H1 (cell line): ENCODE data around the gene AAMDC. TPM values are rescaled to one million over a fixed set of nuclear protein-coding genes. Genes with fewer than 3 reads are reported as not detected.

Experiments
- CTCF ChIA-PET: fragments of 300-600 bp; sonication (Branson Sonifier 250); formaldehyde crosslinking; loops from one replicate; lab custom pipeline; 2021; ENCODE audit not compliant: partially characterized antibody; lab: Charles Lee
- POLR2A ChIA-PET: fragments of 300-600 bp; sonication (Branson Sonifier 250); formaldehyde crosslinking; loops from one replicate; lab custom pipeline; 2021; ENCODE audit warnings: inconsistent platforms; ENCODE audit not compliant: partially characterized antibody; lab: Charles Lee
- DNase-seq, 2 experiments: peaks; one replicate each; pipeline versions ENCODE4 v3.0.0 to v3.0.0-alpha.2; 2010 to 2022; ENCODE audit warnings: low spot score in 2 of 2, low read depth in 1 of 2, mixed read lengths in 1 of 2
- FAIRE-seq: peaks from 2 replicates; lab custom pipeline; 2011; peaks lifted over from hg19 to GRCh38; lab: Jason Lieb, UNC
- H2AFZ ChIP-seq: 2 replicates; pipeline ENCODE4 v1.8.1; 2012; ENCODE audit warnings: low read length, inconsistent platforms
- H2AK5ac ChIP-seq: 2 replicates; pipeline ENCODE4 v1.6.1; 2013; ENCODE audit warnings: low read depth, low read length
- H2BK120ac ChIP-seq: replicated peaks from 2 replicates; pipeline ENCODE3; 2013; ENCODE audit warnings: low read depth, low read length, inconsistent platforms
- H2BK12ac ChIP-seq: 2 replicates; pipeline ENCODE4 v1.6.1; 2013; ENCODE audit warnings: low read depth, low read length
- H2BK15ac ChIP-seq: 2 replicates; pipeline ENCODE4 v1.6.1; 2013; ENCODE audit warnings: low read length
- H2BK20ac ChIP-seq: 2 replicates; pipeline ENCODE4 v1.6.1; 2013; ENCODE audit warnings: low read length
- H2BK5ac ChIP-seq: 2 replicates; pipeline ENCODE4 v1.6.1; 2013; ENCODE audit warnings: low read depth, low read length
- H3K14ac ChIP-seq: 2 replicates; pipeline ENCODE4 v1.6.1; 2013; ENCODE audit warnings: inconsistent platforms; ENCODE audit not compliant: insufficient read length
- H3K18ac ChIP-seq: 2 replicates; pipeline ENCODE4 v1.6.1; 2013; ENCODE audit warnings: low read length; ENCODE audit errors: extremely low read depth
- H3K23ac ChIP-seq: 2 replicates; pipeline ENCODE4 v1.6.1; 2013; ENCODE audit warnings: inconsistent platforms; ENCODE audit not compliant: insufficient read length
- H3K23me2 ChIP-seq: 2 replicates; pipeline ENCODE4 v1.6.1; 2013; ENCODE audit warnings: low read depth, low read length
- H3K27ac ChIP-seq: 2 replicates; pipeline ENCODE4 v1.6.1; 2011; ENCODE audit warnings: low read depth, low read length, inconsistent platforms
- H3K27me3 ChIP-seq, 4 experiments: replicated peaks in 1 of 4; 1 replicate in 1 of 4; 2 replicates in 3 of 4; pipeline versions ENCODE4 v1.6.1 to v1.8.1; 2011 to 2013; ENCODE audit warnings: low read length in 3 of 4, mild to moderate bottlenecking in 3 of 4, inconsistent platforms in 2 of 4, mixed read lengths in 2 of 4, moderate library complexity in 1 of 4; ENCODE audit not compliant: control insufficient read depth in 3 of 4, insufficient read depth in 3 of 4; ENCODE audit errors: extremely low read depth in 1 of 4
- H3K36me3 ChIP-seq, 4 experiments: 2 replicates each; pipeline versions ENCODE4 v1.6.1 to v1.8.1; 2011 to 2013; ENCODE audit warnings: mild to moderate bottlenecking in 4 of 4, low read length in 3 of 4, moderate library complexity in 2 of 4, control low read depth in 1 of 4, inconsistent platforms in 1 of 4; ENCODE audit not compliant: insufficient read depth in 4 of 4, control insufficient read depth in 2 of 4
- H3K4ac ChIP-seq: replicated peaks from 2 replicates; pipeline ENCODE3; 2013; ENCODE audit warnings: low read length, low read depth, mixed read lengths, inconsistent platforms; ENCODE audit not compliant: insufficient read length
- H3K4me1 ChIP-seq, 4 experiments: replicated peaks in 1 of 4; 1 replicate in 1 of 4; 2 replicates in 3 of 4; pipeline versions ENCODE4 v1.6.1 to v1.8.1; 2011 to 2013; ENCODE audit warnings: low read length in 3 of 4, inconsistent platforms in 2 of 4, mixed read lengths in 1 of 4; ENCODE audit not compliant: insufficient read depth in 4 of 4, control insufficient read depth in 3 of 4
- H3K4me2 ChIP-seq, 2 experiments: 2 replicates each; pipeline versions ENCODE4 v1.6.1 to v1.8.1; 2011 to 2013; ENCODE audit warnings: low read depth in 2 of 2, low read length in 2 of 2, control low read depth in 1 of 2, inconsistent platforms in 1 of 2, mild to moderate bottlenecking in 1 of 2; ENCODE audit not compliant: insufficient read depth in 1 of 2
- H3K4me3 ChIP-seq, 4 experiments: fragments of 200-600, 300-600 bp in 1 of 4; sonication (generic), shearing (Covaris generic), sonication (Bioruptor Twin) in 1 of 4; 2 replicates each; pipeline versions ENCODE4 v1.5.1 to v1.8.1; 2011 to 2016; ENCODE audit warnings: low read length in 4 of 4, low read depth in 3 of 4, control low read depth in 2 of 4, inconsistent platforms in 2 of 4, mild to moderate bottlenecking in 2 of 4, mixed read lengths in 1 of 4, moderate library complexity in 1 of 4; ENCODE audit not compliant: insufficient read depth in 2 of 4; ENCODE audit errors: extremely low read depth in 1 of 4
- H3K56ac ChIP-seq: replicated peaks from 2 replicates; pipeline ENCODE3; 2013; ENCODE audit warnings: low read depth, mild to moderate bottlenecking, mixed read lengths, low read length, inconsistent platforms; ENCODE audit not compliant: insufficient read length
- H3K79me1 ChIP-seq: 2 replicates; pipeline ENCODE4 v1.6.1; 2013; ENCODE audit warnings: low read depth, low read length, control low read depth
- H3K79me2 ChIP-seq, 2 experiments: 2 replicates each; pipeline versions ENCODE4 v1.6.1 to v1.8.1; 2012 to 2013; ENCODE audit warnings: low read length in 2 of 2, mild to moderate bottlenecking in 2 of 2, inconsistent platforms in 1 of 2; ENCODE audit not compliant: insufficient read depth in 2 of 2, control insufficient read depth in 1 of 2
- H3K9ac ChIP-seq, 4 experiments: replicated peaks in 1 of 4; 1 replicate in 1 of 4; 2 replicates in 3 of 4; pipeline versions ENCODE4 v1.6.1 to v1.8.1; 2011 to 2013; ENCODE audit warnings: low read depth in 3 of 4, low read length in 3 of 4, control low read depth in 2 of 4, mild to moderate bottlenecking in 2 of 4, moderate library complexity in 2 of 4, inconsistent platforms in 1 of 4; ENCODE audit errors: extremely low read depth in 1 of 4
- H3K9me3 ChIP-seq, 2 experiments: 2 replicates each; pipeline versions ENCODE4 v1.6.1 to v1.8.1; 2012 to 2013; ENCODE audit warnings: mild to moderate bottlenecking in 2 of 2, moderate library complexity in 2 of 2, control low read depth in 1 of 2, inconsistent platforms in 1 of 2, low read depth in 1 of 2, low read length in 1 of 2, mixed read lengths in 1 of 2; ENCODE audit not compliant: insufficient read depth in 2 of 2
- H4K20me1 ChIP-seq, 2 experiments: replicated peaks in 1 of 2; 2 replicates each; pipeline versions ENCODE3 to v1.8.1; 2011 to 2013; ENCODE audit warnings: inconsistent platforms in 2 of 2, low read length in 2 of 2, mild to moderate bottlenecking in 1 of 2; ENCODE audit not compliant: insufficient read depth in 2 of 2, control insufficient read depth in 1 of 2
- H4K5ac ChIP-seq: 2 replicates; pipeline ENCODE4 v1.6.1; 2013; ENCODE audit warnings: low read length, low read depth, mixed read lengths, inconsistent platforms; ENCODE audit not compliant: insufficient read length
- H4K8ac ChIP-seq: 2 replicates; pipeline ENCODE4 v1.8.0; 2013; ENCODE audit warnings: mild to moderate bottlenecking, moderate library complexity, low read length, inconsistent platforms; ENCODE audit not compliant: insufficient read depth; ENCODE audit errors: extremely low read depth
- H4K91ac ChIP-seq: replicated peaks from 2 replicates; pipeline ENCODE3; 2013; ENCODE audit warnings: low read length, mixed read lengths, inconsistent platforms; ENCODE audit not compliant: insufficient read length
- BACH1 ChIP-seq: IDR thresholded peaks from 2 replicates; pipeline ENCODE4 v1.6.1; 2012; ENCODE audit warnings: low read length, improper control_type of control experiment
- BCL11A ChIP-seq, 2 experiments: IDR thresholded peaks; one replicate each; pipeline ENCODE4 v1.6.1; 2011; ENCODE audit warnings: low read depth in 2 of 2, low read length in 2 of 2, mild to moderate bottlenecking in 2 of 2
- BRCA1 ChIP-seq: IDR thresholded peaks from 2 replicates; pipeline ENCODE4 v1.6.1; 2012; ENCODE audit warnings: low read depth, low read length, improper control_type of control experiment
- CHD1 ChIP-seq: IDR thresholded peaks from 2 replicates; pipeline ENCODE4 v1.6.1; 2012; ENCODE audit warnings: low read depth, low read length, improper control_type of control experiment
- E2F6 ChIP-seq: IDR thresholded peaks from 2 replicates; pipeline ENCODE4 v1.6.1; 2012; ENCODE audit warnings: inconsistent platforms
- EZH2 ChIP-seq: fragments of 200-600 bp; sonication (generic); IDR thresholded peaks from 2 replicates; pipeline ENCODE4 v1.7.1; 2012; ENCODE audit warnings: low read depth, mild to moderate bottlenecking, moderate library complexity, low read length, inconsistent platforms; ENCODE audit not compliant: severe bottlenecking
- JUND ChIP-seq: IDR thresholded peaks from 2 replicates; pipeline ENCODE4 v1.6.1; 2011; ENCODE audit warnings: mild to moderate bottlenecking, improper control_type of control experiment, low read length
- TCF12 ChIP-seq: IDR thresholded peaks from 2 replicates; pipeline ENCODE4 v1.6.1; 2011; ENCODE audit warnings: low read depth, mild to moderate bottlenecking, low read length
- WGBS, 2 experiments: shearing (Covaris generic) in 1 of 2; methylation state at CpG; one replicate each; pipeline versions ENCODE4 v1.1.6 to v1.1.7; 2013 to 2015; ENCODE audit warnings: low lambda C conversion rate in 2 of 2, mixed read lengths in 2 of 2, inconsistent platforms in 1 of 2, low coverage in 1 of 2, missing lambda C conversion rate in 1 of 2; ENCODE audit not compliant: insufficient replicate concordance in 2 of 2, insufficient coverage in 1 of 2, insufficient read length in 1 of 2; ENCODE audit errors: extremely low coverage in 1 of 2, missing lambda C conversion rate in 1 of 2; 5-methylcytosine and 5-hydroxymethylcytosine counted together
- long read RNA-seq, 2 experiments: library from RNA in 1 of 2; library from capped mRNA in 1 of 2; stranded (forward); transcript quantifications; one replicate each; pipeline ENCODE4 v2.0.0, GENCODE V29; 2021; ENCODE audit warnings: inconsistent platforms in 1 of 2
- polyA minus RNA-seq, 3 experiments: library from RNA; depleted of rRNA, polyadenylated mRNA; stranded (reverse); fragments of >200 nt; gene quantifications; 1 replicate in 2 of 3; 2 replicates in 1 of 3; pipeline ENCODE4 v1.2.3, GENCODE V29; 2011
- polyA plus RNA-seq, 7 experiments: library from polyadenylated mRNA; depleted of rRNA in 3 of 7; stranded (reverse) in 5 of 7; unstranded in 2 of 7; fragments of >200 nt in 5 of 7; fragments of 200-250 nt in 2 of 7; gene quantifications; 1 replicate in 5 of 7; 2 replicates in 1 of 7; 4 replicates in 1 of 7; pipeline versions ENCODE4 v1.2.1 to v1.2.3, GENCODE V29; 2011 to 2013; ENCODE audit warnings: missing spikeins in 2 of 7, mixed read lengths in 2 of 7
- total RNA-seq: library from RNA; stranded (reverse); fragmentation: NEBNext Ultra II Directional; extraction: Animal tissue kit (Norgen Biotek cat#: 25700); gene quantifications from 2 replicates; pipeline ENCODE4 v1.2.1, GENCODE V29; 2021

Gene AAMDC
- 19.5 and 20.9 TPM in 2 replicates for total RNA-seq
- polyA plus RNA-seq (2011; rRNA removed) = 14.3 and 17.2 TPM in 2 replicates
- polyA plus RNA-seq (2011; cell fraction: cytosol; rRNA removed) = 33.0 TPM
- 5.2 TPM for polyA plus RNA-seq (2011; cell fraction: nucleus; rRNA removed)
- polyA plus RNA-seq (2012, experiment 1 of 2) = 51.3 to 68.4 TPM (median 60.2 TPM) in 4 replicates
- 30.8 TPM for polyA plus RNA-seq (2012, experiment 2 of 2)
- polyA plus RNA-seq (2013, experiment 1 of 2) = 29.7 TPM
- polyA plus RNA-seq (2013, experiment 2 of 2) = 31.4 TPM
- polyA minus RNA-seq (2011; rRNA and poly(A)+ RNA removed) = 3.9 and 4.5 TPM in 2 replicates
- 5.3 TPM for polyA minus RNA-seq (2011; cell fraction: cytosol; rRNA and poly(A)+ RNA removed)
- polyA minus RNA-seq (2011; cell fraction: nucleus; rRNA and poly(A)+ RNA removed) = not detected
- long read RNA-seq, experiment 1, partial matches to known transcripts = 2 of 8 reads
- long read RNA-seq, experiment 1, other reads (novel, unspliced or antisense) = 1 of 8 reads
- long read RNA-seq, experiment 2, partial matches to known transcripts = 0 of 7 reads
- long read RNA-seq, experiment 2, other reads (novel, unspliced or antisense) = 7 of 7 reads

GRCh38 chr11:77820565-77821348 is at the start of gene AAMDC, which contains the start of gene RSF1:
Gene AAMDC (plus strand): TSS chr11:77821144. CDS start chr11:77842497, 21,353 bp downstream.
Gene RSF1 (minus strand): TSS chr11:77820722. CDS start chr11:77820714, 8 bp downstream.
- peak within 1 kb of the TSS; percentile 93 to 98 (median 96) for H3K9ac ChIP-seq
- H3K79me1 ChIP-seq = peaks cover 2% of the 10 kb centered on the region; the same call in 1 of the 2 replicates
- H2BK20ac ChIP-seq = no peak within 1 kb of the TSS
- 2% methylated on average over 37 of the region's 64 CpGs; no CpG with 5 or more reads in 1 of the 2 experiments for WGBS, 2 experiments
- peak within 1 kb of the TSS; percentile 99 for H3K18ac ChIP-seq
- H3K23ac ChIP-seq = no peak within 1 kb of the TSS
- H4K5ac ChIP-seq = peak within 1 kb of the TSS; percentile 98
- H3K27me3 ChIP-seq = no peaks in the 10 kb centered on the region
- no peaks in the 10 kb centered on the region for H3K9me3 ChIP-seq
- peak within 1 kb of the TSS; percentile 99 for H4K8ac ChIP-seq
- H3K4me3 ChIP-seq = peak within 1 kb of the TSS; percentile 79 to 96 (median 84)
- H2BK12ac ChIP-seq = no peak within 1 kb of the TSS; the same call in 1 of the 2 replicates
- H2AFZ ChIP-seq = peak within 1 kb of the TSS; percentile 95
- peak within 1 kb of the TSS; percentile 74; the same call in 1 of the 2 replicates for H2BK15ac ChIP-seq
- peaks cover 0 to 3% (median 2%) of the 10 kb centered on the region in 4 experiments; a peak in 5 of 7 replicates for H3K4me1 ChIP-seq
- ChIA-PET CTCF (interaction anchor here (0.8 to 4.0 kb wide), 3 partner anchors 32 to 262 kb away, joined by 3 to 11 read pairs (median 4); no protein-coding TSS in a partner anchor), POLR2A (interaction anchor here (0.6 to 2.3 kb wide), 8 partner anchors 10 to 174 kb away, joined by 3 to 12 read pairs (median 4); partner anchors contain the start of gene INTS4)
- DNase-seq = peak; percentile 93 to 98
- H3K4ac ChIP-seq = no peak within 1 kb of the TSS
- peaks cover 25 to 35% of the 10 kb centered on the region in 2 experiments for H3K79me2 ChIP-seq
- peak within 1 kb of the TSS; percentile 95 for H2BK5ac ChIP-seq
- H3K23me2 ChIP-seq = peaks cover 5% of the 10 kb centered on the region
- no peak for FAIRE-seq
- peaks cover 4 to 5% of the 10 kb centered on the region in 2 experiments for H4K20me1 ChIP-seq
- H3K14ac ChIP-seq = no peak within 1 kb of the TSS
- H4K91ac ChIP-seq = peak within 1 kb of the TSS; percentile 97
- no peak within 1 kb of the TSS for H2AK5ac ChIP-seq
- peak within 1 kb of the TSS; percentile 97 for H3K27ac ChIP-seq
- peak within 1 kb of the TSS; percentile 97 for H3K56ac ChIP-seq
- H3K36me3 ChIP-seq = no peaks in the 10 kb centered on the region
- peak within 1 kb of the TSS; percentile 87 to 98 for H3K4me2 ChIP-seq
- peak within 1 kb of the TSS; percentile 65 for H2BK120ac ChIP-seq
- TF ChIP-seq TCF12 (no peak), E2F6 (no peak; the same call in 1 of the 2 replicates), BCL11A (IDR thresholded peaks at IDR 0.05; ENCODE audit: low read depth in 2 of 2, low read length in 2 of 2) (no peak), BRCA1 (no peak), BACH1 (peak; percentile 18; the same call in 1 of the 2 replicates), EZH2 (no peak), JUND (no peak), CHD1 (no peak)
